Measurements from ENCODE around the gene SFPQ.

Gene SFPQ

GRCh38 chr1:35136780-35137179 is 56.2 kb downstream of the SFPQ start:
- no peak for DNase-seq

All from left hindlimb (tissue), 1 donor.